ENCODE data around the gene RAD9A.

DNA sequence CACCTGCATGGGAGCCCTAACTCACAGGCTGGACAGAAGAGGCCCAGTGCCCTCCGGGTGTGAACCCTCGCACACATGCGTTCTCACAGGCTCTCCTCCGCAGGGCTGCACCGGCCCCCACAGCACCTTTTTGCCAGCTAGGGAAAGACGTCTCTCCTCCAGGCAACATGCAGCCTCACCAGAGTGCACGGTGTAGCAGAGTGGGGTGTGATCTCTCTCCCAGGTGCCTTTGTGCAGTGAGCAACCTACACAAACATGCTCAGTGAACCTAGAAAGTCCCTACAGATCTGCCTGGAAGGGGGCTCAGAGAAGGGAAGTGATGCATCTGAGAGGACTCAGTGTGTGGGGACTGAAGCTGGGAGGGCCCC, 20.0 kb downstream of the RAD9A start:
- TF ChIP-seq, protein P1, sequence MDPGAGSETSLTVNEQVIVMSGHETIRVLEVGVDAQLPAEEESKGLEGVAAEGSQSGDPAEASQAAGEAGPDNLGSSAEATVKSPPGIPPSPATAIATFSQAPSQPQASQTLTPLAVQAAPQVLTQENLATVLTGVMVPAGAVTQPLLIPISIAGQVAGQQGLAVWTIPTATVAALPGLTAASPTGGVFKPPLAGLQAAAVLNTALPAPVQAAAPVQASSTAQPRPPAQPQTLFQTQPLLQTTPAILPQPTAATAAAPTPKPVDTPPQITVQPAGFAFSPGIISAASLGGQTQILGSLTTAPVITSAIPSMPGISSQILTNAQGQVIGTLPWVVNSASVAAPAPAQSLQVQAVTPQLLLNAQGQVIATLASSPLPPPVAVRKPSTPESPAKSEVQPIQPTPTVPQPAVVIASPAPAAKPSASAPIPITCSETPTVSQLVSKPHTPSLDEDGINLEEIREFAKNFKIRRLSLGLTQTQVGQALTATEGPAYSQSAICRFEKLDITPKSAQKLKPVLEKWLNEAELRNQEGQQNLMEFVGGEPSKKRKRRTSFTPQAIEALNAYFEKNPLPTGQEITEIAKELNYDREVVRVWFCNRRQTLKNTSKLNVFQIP (CRISPR knock-in tag; IDR thresholded peaks at IDR 0.05; ENCODE audit: borderline replicate concordance, low read depth): no peak
- TF ChIP-seq ZFP3 (CRISPR knock-in tag; IDR thresholded peaks at IDR 0.05) (no peak), ZC3H10 (CRISPR knock-in tag; IDR thresholded peaks at IDR 0.05) (no peak), ZNF70 (CRISPR knock-in tag; IDR thresholded peaks at IDR 0.05) (no peak)
- TF ChIP-seq, protein P2, sequence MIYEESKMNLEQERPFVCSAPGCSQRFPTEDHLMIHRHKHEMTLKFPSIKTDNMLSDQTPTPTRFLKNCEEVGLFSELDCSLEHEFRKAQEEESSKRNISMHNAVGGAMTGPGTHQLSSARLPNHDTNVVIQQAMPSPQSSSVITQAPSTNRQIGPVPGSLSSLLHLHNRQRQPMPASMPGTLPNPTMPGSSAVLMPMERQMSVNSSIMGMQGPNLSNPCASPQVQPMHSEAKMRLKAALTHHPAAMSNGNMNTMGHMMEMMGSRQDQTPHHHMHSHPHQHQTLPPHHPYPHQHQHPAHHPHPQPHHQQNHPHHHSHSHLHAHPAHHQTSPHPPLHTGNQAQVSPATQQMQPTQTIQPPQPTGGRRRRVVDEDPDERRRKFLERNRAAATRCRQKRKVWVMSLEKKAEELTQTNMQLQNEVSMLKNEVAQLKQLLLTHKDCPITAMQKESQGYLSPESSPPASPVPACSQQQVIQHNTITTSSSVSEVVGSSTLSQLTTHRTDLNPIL (CRISPR knock-in tag; IDR thresholded peaks at IDR 0.05; ENCODE audit: low read depth): no peak
